Neural progenitor cell (in vitro differentiated cells): Measurements from ENCODE around the gene TMEM106A.
"Not testable (repeated sequence)": the region's sequence is repeated elsewhere in the genome, so short reads cannot be mapped to it uniquely, and the experiment has no call there.

Experiments used
- EZH2 ChIP-seq: fragments of 200-600 bp; sonication (generic); IDR thresholded peaks from 2 replicates; pipeline ENCODE4 v1.6.1; 2017; ENCODE audit warnings: antibody characterized with exemption, mild to moderate bottlenecking, moderate library complexity
- EZH2phosphoT487 ChIP-seq: fragments of 200-600 bp; sonication (generic); IDR thresholded peaks from 2 replicates; pipeline ENCODE4 v1.6.1; 2017; ENCODE audit warnings: antibody characterized with exemption
- TF ChIP-seq, protein P1 (sequence below): fragments of 200-600 bp; sonication (generic); IDR thresholded peaks from 2 replicates; pipeline ENCODE4 v1.5.1; 2017; ENCODE audit warnings: antibody characterized with exemption, mild to moderate bottlenecking

DNA sequence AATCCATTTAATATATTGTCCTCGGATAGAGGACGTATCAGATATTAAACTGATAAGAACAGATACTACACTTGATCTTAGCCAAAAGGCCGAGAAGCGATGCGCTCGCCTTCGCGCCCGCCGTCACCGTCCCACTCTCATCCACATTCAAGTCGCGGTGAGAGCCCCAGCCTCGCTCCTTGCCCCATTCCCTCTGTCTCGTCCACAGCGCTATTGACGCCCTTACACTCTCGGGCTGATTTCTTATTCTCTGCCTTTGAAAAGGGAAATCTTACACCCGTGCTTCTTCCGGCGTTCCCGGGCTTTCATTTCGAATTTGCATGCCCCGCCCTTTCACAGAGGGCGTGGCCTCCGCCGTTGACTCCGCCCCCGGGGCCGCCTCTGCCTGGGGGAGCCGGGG, 22.2 kb downstream of the TMEM106A start, which contains the start of gene RNU2-1:
- TF ChIP-seq EZH2, EZH2phosphoT487: not testable (repeated sequence)
- TF ChIP-seq, protein P1, sequence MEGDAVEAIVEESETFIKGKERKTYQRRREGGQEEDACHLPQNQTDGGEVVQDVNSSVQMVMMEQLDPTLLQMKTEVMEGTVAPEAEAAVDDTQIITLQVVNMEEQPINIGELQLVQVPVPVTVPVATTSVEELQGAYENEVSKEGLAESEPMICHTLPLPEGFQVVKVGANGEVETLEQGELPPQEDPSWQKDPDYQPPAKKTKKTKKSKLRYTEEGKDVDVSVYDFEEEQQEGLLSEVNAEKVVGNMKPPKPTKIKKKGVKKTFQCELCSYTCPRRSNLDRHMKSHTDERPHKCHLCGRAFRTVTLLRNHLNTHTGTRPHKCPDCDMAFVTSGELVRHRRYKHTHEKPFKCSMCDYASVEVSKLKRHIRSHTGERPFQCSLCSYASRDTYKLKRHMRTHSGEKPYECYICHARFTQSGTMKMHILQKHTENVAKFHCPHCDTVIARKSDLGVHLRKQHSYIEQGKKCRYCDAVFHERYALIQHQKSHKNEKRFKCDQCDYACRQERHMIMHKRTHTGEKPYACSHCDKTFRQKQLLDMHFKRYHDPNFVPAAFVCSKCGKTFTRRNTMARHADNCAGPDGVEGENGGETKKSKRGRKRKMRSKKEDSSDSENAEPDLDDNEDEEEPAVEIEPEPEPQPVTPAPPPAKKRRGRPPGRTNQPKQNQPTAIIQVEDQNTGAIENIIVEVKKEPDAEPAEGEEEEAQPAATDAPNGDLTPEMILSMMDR = not testable (repeated sequence)
